Body of pancreas (tissue), 4 donors: ENCODE results near the gene SRRM4.

Experiments used
- CTCF ChIP-seq, 7 experiments: fragments of 450-650 bp in 4 of 7; fragments of 200-600 bp in 3 of 7; sonication (generic) in 3 of 7; IDR thresholded peaks; one replicate each; pipeline ENCODE4 v1.5.1; 2016 to 2019; ENCODE audit warnings: antibody characterized with exemption in 7 of 7
- POLR2A ChIP-seq, 3 donors: fragments of 450-650 bp; IDR thresholded peaks; one replicate each; pipeline ENCODE4 v1.6.1; 2016; ENCODE audit warnings: antibody characterized with exemption in 3 of 3, mild to moderate bottlenecking in 2 of 3

GRCh38 chr12:119145367-119145766 lies 164.0 kb downstream of the SRRM4 start:
- no peak for TF ChIP-seq CTCF (IDR thresholded peaks at IDR 0.05)
- no peak for TF ChIP-seq POLR2A (IDR thresholded peaks at IDR 0.05)
